HG02981 (cell line): ENCODE measurements around the gene DTL.

Experiments used
- ATAC-seq: cut with Tn5 transposase; IDR thresholded peaks from one replicate; pipeline ENCODE4 v1.9.1; 2021; ENCODE audit warnings: mild to moderate bottlenecking, moderate library complexity; ENCODE audit not compliant: unreplicated experiment

The DTL gene

DNA sequence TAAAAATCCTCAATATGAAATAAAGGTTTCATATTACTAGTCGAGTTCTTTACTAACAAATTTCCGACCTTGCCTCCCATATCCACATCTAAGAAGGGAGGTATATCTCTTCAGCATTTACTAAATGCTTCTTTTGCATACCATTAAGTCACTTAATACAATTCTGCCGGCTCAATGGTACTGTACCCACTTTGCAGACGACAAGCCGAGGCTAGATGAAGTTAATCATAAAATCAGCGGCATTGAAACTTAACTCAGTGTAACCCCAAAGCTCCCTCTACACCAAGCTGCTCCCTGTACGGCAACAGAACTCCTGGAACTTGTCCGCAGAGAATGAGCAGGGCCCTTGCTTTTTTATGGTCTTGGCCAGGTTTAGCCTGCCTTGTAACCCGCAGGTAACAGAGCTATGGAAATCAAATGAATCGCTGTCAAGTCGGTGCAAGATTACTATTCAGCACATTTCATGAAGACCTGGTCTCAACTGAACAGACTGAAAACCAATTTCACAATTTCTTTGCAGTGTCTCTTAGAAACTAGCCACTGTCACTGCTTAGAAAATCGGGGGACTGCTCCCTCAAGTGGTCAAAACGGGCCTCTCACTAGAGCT is 929 bp upstream of the DTL start:
- no peak for ATAC-seq

DNA sequence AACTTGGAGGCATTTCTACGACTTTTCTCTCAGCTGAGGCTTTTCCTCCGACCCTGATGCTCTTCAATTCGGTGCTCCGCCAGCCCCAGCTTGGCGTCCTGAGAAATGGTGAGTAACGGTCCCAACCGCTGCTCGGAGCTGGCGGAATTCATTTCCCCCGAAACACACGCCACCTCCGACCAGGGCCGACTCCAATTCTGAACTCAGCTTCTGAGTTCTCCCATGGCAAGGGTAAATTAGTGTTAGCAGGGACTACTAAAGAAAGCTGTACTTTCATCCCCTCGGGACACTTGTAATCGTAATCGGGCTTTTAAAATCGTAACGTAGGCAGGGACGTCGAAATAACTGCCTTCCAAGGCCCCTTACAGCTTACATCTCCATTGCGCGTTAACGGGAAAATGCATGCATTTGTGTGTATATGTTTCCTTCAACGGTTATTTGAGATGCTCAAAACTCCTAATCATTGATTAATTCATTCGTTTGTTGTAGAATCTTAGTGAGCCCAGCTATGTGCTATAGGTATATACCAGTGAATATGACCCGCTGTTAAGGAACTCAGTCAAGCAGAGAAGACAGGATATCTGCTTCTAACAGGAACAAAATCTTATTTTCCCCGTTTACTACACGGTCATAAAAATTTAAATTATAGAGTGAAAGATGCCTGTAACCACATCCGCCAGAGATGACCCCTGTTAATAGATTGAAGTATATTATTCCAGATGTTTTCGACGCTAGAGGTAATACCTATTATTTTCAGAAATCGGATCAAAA is 472 bp downstream of the DTL start:
- peak; percentile 16 for ATAC-seq

DNA sequence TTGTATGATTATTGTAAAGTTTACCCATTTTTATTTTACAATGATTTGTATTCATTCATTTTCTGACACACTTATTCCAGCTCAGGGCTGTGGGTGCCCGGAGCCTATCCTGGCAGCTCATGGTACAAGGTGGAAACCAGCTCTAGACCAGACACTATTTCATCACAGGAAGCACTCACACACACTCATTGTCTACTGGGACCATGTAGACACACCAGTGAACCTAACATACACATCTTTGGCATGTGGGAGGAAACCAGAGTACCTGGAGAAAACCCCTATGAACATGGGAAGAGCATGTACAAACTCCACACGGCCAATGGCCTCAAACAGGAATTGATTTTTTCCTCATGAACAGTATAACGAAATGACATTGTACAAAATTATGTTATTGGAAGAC is 2.4 kb downstream of the DTL start:
- ATAC-seq: no peak

DNA sequence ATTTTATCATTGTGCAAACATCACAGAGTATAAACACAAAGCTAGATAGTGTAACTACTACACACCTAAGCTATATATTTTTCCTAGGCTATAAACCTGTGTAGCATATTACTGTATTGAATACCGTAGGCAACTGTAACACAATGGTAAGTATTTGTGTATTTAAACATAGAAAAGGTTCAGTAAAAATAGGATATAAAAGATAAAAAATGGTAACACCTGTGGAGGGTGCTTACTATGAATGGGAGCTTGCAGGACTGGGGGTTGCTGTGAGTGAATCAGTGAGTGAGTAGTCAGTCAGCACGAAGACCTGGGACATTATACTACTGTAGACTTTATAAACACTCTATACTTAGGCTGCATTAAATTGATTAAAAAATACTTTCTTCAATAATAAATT is 4.1 kb downstream of the DTL start:
- ATAC-seq: no peak

DNA sequence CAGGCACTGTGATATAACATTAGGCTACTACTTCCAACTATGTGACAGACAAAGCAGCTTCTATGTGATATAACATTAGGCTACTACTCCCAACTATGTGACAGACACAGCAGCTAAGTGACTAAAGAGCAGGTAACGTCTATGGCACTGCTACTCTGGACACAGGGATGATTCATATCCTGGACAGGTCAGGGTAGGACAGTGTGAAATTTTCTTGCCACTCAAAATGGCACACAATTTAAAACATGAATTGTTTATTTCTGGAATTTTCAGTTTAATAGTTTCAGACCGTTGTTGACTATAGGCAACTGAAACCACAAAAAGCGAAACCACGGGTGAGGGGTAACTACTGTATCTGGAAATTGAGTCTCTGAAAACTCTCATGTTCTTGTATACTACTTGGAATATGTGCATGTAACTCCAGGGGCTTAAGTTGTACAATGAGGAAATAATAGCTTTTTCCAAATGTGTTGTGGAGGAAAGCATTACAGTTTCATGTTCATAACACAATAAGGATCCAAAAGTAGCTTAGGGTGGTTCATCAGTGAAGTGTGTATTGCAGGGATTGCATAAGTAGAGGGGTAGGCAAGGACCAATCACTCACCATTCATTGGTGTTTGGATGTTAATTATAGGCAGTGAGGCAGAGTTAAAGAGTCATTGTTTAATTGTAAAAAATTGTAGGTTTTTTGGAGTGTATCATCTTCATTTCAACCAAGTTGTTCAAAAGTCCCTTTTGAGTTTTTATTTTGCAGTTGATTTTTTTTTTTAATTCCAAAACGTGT is 5.3 kb downstream of the DTL start:
- ATAC-seq: no peak

DNA sequence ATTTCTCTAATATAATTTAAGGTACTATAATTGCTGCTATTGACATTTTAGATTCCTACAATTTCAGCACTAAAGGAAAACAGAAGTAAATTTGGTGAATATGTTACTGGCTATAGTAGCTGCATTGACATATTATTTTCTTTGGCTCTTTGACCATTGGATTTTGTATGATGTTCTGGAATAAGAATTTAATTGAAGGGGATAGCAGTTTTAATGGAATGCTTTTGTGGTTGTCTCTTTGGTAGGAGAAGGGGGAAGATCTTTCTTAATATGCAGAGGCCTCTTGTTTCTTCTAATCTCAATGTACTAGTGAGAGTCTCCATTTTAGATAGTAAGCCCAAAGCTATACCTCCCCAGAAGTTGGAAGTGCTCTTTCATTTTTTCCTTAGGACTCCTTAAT is 6.9 kb downstream of the DTL start:
- no peak for ATAC-seq

DNA sequence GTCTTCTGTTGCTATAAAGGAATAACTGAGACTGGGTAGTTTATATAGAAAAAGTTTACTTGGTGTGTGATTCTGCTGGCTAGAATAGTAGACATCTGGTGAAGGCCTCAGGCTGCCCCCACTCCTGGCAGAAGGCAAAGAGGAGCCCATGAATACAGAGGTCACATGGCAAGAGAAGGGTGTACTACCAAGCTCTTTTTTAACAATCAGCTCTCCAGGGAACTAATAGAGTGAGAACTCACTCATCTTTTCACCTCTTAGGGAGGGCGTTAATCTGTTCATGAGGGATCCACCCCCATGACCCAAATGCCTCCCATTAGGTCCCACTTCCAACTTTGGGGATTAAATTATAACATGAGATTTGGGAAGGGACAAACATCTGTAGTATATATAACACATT is 9.3 kb downstream of the DTL start:
- no peak for ATAC-seq

DNA sequence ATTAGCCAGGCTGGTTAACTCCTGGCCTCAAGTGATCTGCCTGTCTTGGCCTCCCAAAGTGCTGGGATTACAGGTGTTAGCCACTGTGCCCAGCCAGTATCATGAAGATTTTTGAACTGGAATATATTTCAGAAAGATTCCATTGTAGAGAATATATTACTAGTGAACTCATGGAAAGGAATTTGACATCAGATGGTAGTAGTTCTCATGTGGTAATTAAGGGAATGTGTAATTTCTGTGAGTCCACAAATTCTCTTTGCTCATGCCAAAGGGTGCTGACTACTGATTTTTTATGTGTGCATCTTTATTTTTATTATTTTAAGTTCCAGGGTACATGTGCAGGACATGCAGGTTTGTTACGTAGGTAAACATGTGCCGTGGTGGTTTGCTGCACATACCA is 10.4 kb downstream of the DTL start:
- ATAC-seq: no peak

DNA sequence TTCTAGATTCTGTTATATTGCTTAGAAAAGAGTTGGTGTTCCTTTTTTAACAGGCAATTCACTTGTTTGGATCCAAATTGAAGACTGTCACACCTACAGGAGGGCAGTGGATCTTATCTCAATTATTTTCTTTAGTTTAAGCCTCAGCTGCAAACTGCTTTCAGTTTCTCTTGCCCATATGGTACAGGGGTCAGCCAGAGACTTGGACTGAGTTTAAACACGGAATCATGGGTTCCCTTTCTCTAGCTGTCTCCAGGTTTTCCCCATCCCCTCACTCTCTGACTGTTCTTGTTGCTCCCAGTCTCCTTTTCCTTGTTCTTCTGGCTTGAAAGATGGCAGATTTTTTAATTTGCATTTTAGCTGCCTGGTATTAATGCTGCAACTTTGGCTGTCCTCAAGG is 18.4 kb downstream of the DTL start:
- ATAC-seq: no peak

DNA sequence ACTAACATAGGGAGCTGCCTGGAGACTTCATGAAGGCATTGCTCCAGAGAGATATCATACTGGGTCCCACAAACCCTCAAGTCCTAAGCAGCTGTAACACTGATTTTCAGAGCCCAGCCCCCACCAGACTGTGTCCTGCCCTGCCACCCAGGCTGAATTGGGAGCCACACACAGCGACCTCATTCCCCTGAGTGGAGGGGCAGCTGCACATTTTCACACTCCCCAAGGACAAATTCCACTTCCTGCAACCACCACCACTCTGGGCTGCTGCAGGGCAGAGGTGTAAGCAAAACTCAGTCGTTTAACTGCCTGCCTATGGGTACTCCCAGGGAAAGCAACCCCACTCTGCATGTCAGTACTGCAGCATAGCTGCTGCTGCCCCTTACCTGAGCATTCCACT is 19.8 kb downstream of the DTL start:
- no peak for ATAC-seq

DNA sequence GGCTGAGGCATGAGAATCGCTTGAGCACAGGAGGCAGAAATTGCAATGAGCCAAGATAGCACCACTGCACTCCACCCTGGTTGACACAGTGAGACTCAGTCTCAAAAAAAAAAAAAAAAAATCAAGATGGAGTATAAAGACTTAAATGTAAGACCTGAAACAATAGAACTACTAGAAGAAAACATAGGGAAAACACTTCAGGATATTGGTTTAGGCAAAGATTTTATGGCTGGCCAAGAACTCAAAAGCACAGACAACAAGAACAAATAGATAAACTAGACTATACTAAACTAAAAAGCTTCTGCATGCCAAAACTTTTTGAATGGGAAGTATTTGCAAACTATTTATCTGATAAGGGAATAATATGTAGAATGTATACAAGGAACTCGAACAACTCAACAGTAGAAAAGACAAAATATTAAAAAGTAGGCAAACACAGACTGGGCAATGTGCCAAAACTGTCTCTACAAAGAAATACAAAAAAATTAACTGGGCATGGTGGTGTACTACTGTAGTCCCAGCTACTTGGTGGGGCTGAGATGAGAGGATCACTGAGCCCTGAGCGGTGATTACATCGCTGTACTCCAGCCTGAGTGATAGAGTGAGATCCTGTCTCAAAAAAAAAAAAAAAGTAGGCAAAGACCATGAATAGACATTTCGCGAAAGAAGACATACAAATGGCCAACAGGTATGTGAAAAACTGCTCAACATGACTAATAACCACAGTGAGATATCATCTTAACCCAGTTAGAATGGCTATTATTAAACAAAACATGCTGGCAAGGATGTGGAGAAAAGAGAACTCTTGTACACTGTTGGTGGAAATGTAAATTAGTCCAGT is 25.3 kb downstream of the DTL start:
- no peak for ATAC-seq

DNA sequence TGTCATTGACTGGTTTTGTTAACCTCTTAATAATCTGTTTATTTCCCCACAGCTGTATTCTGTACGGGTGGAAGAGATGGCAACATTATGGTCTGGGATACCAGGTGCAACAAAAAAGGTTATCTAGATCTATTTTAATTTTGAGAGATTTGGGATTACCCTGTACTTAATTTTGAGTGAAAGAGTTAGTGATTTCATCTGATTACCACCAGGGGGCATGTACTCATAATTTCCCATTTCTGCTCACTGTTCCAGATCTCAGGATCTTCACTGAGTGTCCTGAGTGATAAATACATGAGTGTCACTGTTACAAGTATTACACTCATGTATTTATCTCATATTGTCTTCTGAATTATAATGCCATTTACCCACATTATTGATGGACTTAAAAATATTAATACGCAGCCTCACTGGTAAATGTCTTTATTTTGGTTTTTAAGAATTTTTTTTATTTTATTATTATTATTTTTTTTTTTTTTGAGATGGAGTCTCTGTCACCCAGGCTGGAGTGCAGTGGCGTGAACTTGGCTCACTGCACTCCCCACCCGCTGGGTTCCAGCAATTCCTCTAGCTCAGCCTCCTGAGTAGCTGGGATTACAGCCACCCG is 27.4 kb downstream of the DTL start:
- no peak for ATAC-seq

DNA sequence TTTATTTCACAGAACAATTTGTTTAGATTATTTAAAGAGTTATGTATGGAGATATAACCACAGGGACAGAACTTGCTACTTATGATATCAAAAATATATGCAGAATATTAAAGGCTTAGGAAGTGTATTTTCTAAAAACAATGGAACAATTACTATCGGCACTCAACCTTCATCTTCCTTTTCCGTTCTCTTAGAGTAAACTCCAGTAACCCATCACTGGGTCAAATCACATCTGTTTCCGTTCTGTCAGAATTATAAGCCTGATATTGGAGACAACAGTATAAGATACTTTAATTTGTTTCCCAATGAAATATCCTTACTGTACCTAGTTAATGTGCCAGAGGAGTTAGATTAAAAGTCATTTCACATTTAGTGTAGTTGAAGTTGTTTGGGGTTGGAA is 32.2 kb downstream of the DTL start:
- no peak for ATAC-seq

DNA sequence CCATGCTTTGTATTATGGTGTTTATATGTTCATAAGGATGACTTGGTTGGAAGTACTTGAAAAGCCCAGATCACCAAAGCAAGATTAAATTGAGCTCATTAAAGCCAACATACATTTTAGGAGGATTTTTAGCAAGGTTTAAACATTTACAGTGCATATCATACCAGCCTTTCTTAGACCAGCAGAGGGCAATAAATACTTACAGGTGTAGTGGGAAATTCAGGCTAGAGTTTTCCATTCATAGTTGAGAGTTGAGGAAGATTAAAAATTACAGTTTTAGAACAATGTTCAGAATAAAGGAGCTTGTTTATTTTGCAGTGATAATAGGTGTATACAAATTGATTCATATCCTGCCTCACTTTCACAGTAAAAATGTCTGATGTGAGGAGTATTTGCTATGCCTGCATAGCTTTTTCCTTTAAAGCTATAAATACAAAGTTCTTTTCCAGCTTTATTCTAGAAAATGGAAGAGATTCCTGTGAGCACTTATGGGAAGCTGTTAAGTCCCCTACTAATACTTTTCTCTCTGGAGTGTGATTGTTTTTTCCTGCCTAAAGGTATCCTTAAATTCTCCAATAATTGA is 35.3 kb downstream of the DTL start:
- no peak for ATAC-seq

DNA sequence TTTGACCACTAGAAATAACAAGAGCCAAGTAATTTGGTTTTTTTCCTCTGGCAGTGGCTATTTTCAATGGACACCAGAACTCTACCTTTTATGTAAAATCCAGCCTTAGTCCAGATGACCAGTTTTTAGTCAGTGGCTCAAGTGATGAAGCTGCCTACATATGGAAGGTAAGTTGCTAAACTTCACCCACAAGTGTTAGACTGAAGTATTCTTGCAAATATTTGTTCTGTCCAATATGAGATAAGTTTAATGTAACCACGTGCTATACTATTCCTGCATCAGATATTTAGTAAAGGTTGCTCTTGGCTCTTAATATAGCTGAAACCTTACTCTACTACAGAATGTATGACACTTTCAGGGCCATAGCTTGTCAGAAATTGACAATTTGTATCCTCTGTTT is 36.5 kb downstream of the DTL start:
- ATAC-seq: no peak

DNA sequence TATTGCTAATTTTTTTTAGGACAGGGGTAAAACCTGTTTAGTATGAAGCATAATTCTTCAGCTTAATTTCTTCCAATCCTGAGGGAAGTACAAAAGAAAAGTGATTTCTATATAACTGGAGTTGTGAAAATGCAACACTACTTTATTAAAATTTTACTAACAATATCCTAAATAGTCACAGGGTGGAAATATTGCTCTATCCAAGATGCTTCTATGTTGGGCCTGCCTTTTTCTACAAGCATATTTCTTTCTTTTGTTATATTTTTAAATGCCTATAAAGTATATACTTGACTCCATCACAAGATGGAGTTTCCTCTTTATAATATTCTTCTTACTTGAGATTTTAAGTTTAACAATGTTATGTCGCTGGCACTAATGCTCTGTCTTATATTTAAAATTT is 37.9 kb downstream of the DTL start:
- no peak for ATAC-seq

DNA sequence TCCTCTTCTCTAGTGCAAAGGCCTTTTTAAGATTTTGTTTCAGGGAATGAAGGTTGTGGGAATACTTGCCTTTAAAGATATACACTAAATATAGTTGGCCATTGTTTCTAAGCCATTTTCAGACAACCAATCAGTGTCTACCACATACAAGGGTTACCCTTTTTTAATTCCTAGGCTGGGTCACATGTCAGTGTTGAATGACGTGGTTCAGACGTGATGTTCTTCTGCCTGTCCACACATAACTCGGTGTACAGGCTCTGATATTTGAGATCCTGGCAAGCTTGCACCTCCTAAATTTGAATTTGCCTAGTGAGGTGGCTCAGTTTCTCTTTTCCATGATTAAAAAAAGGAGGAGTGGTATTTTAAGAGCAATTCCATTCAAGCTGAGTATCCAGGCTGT is 38.8 kb downstream of the DTL start:
- ATAC-seq: no peak

DNA sequence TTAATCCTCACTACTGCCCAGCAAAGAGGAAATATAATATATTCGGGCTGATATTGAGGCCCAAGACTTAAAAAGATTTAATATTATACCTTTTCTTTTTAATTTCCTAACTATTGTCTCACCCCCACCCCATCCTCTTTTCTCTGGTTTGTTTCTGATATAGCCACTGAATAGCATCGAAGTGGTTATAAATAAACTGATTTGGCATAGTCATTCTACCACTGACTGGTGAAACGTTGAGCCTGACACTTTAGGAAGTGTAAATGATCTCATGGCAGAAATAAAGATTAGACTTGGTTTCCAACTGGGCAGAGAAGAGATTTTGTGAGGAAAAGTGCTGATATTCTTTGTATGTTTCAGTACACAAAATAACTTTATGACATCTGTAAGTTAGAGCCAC is 39.3 kb downstream of the DTL start:
- no peak for ATAC-seq

DNA sequence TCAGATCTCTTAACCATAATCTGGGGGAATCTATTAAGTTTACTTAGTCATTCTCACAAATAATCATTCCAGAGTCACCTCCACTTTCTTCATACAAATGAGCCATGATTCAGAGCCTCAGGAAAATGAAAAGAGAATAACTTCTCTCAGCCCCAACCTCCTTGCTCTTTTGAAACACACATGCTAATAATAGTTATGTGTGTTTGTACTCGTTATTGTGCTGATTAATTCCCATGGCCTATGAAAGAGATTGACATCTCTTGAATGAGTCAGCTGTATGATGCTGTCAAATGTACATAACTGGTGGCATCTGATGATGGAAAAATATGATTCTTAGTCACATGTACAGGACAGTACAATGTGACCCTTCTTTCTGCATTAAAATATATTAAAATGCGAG is 41.5 kb downstream of the DTL start:
- ATAC-seq: no peak

DNA sequence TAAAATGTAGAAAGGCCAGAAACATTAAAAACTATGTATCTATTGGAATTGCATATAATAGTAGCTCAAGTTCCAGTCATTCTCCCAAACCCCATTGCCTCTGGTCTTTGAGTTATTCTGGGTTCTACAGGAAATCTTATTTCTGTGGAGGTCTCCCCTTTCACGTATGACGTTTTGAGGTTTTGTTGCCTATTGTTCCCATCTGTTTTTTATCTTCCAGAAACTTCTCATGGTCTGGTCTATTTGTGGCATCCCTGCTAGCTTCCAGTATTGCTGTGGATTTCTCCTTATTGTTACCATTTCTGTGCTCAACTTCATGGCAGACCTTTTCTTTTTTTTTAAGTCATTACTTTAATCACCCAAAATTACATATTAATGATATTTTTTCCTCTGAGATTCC is 43.3 kb downstream of the DTL start:
- ATAC-seq: no peak
